Measurements from ENCODE around the gene TEX264.

Gene TEX264

GRCh38 chr3:51712038-51712420 lies 41.0 kb downstream of the TEX264 start:
- no peak for DNase-seq (ENCODE audit: low read depth)
- no peak for TF ChIP-seq CTCF (conservative IDR thresholded peaks at IDR 0.05; ENCODE audit: control insufficient read depth, insufficient read depth, low read depth, low read length)
- no peak overlapping the region for H3K4me3 ChIP-seq (ENCODE audit: control insufficient read depth, low read depth, low read length)

GRCh38 chr3:51712511-51712931 lies 41.5 kb downstream of the TEX264 start:
- DNase-seq (ENCODE audit: low read depth), result no peak
- no peak overlapping the region for H3K4me3 ChIP-seq (ENCODE audit: control insufficient read depth, low read depth, low read length)
- no peak for TF ChIP-seq CTCF (conservative IDR thresholded peaks at IDR 0.05; ENCODE audit: control insufficient read depth, insufficient read depth, low read depth, low read length)

- TF ChIP-seq CTCF (conservative IDR thresholded peaks at IDR 0.05; ENCODE audit: control insufficient read depth, insufficient read depth, low read depth, low read length), result no peak
- H3K4me3 ChIP-seq (ENCODE audit: control insufficient read depth, low read depth, low read length), result no peak overlapping the region
Measured at GRCh38 chr3:51712963-51713362, 41.9 kb downstream of the TEX264 start.

GRCh38 chr3:51715231-51715976 lies 44.4 kb downstream of the TEX264 start:
- TF ChIP-seq CTCF (conservative IDR thresholded peaks at IDR 0.05; ENCODE audit: control insufficient read depth, insufficient read depth, low read depth, low read length), result no peak
- H3K4me3 ChIP-seq (ENCODE audit: control insufficient read depth, low read depth, low read length), result no peak overlapping the region
- no peak for DNase-seq (ENCODE audit: low read depth)

More at GRCh38 chr3:51712963-51713362, 41.9 kb downstream of the TEX264 start:
- no peak for DNase-seq (ENCODE audit: low read depth)

GRCh38 chr3:51715977-51716294 lies 44.9 kb downstream of the TEX264 start:
- TF ChIP-seq CTCF (conservative IDR thresholded peaks at IDR 0.05; ENCODE audit: control insufficient read depth, insufficient read depth, low read depth, low read length), result no peak
- H3K4me3 ChIP-seq (ENCODE audit: control insufficient read depth, low read depth, low read length), result no peak overlapping the region
- DNase-seq (ENCODE audit: low read depth), result no peak

GRCh38 chr3:51716805-51717204 lies 45.8 kb downstream of the TEX264 start:
- TF ChIP-seq CTCF (conservative IDR thresholded peaks at IDR 0.05; ENCODE audit: control insufficient read depth, insufficient read depth, low read depth, low read length), result no peak
- no peak for DNase-seq (ENCODE audit: low read depth)

GRCh38 chr3:51717446-51717845 lies 46.4 kb downstream of the TEX264 start:
- no peak overlapping the region for H3K4me3 ChIP-seq (ENCODE audit: control insufficient read depth, low read depth, low read length)
- DNase-seq (ENCODE audit: low read depth), result no peak
- no peak for TF ChIP-seq CTCF (conservative IDR thresholded peaks at IDR 0.05; ENCODE audit: control insufficient read depth, insufficient read depth, low read depth, low read length)

More at GRCh38 chr3:51716805-51717204, 45.8 kb downstream of the TEX264 start:
- no peak overlapping the region for H3K4me3 ChIP-seq (ENCODE audit: control insufficient read depth, low read depth, low read length)
